ENCODE measurements around the gene SLX9.

- TF ChIP-seq, protein P1, sequence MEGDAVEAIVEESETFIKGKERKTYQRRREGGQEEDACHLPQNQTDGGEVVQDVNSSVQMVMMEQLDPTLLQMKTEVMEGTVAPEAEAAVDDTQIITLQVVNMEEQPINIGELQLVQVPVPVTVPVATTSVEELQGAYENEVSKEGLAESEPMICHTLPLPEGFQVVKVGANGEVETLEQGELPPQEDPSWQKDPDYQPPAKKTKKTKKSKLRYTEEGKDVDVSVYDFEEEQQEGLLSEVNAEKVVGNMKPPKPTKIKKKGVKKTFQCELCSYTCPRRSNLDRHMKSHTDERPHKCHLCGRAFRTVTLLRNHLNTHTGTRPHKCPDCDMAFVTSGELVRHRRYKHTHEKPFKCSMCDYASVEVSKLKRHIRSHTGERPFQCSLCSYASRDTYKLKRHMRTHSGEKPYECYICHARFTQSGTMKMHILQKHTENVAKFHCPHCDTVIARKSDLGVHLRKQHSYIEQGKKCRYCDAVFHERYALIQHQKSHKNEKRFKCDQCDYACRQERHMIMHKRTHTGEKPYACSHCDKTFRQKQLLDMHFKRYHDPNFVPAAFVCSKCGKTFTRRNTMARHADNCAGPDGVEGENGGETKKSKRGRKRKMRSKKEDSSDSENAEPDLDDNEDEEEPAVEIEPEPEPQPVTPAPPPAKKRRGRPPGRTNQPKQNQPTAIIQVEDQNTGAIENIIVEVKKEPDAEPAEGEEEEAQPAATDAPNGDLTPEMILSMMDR (conservative IDR thresholded peaks at IDR 0.05), result no peak
- TF ChIP-seq ZFX (IDR thresholded peaks at IDR 0.05), result no peak
These were observed 8.1 kb upstream of the SLX9 start for GRCh38 chr21:44931501-44932407.

All from C4-2B (cell line).